ENCODE results near the gene KIF21A. TPM values are rescaled to one million over a fixed set of nuclear protein-coding genes. Genes with fewer than 3 reads are reported as not detected.

KIF21A gene
- total RNA-seq, 1 experiment from 2014 or later = 29.1 TPM

GRCh38 chr12:39272871-39273655 lies 169.9 kb downstream of the KIF21A start:
- H2AFZ ChIP-seq (ENCODE audit: low read depth, low read length, poor library complexity, severe bottlenecking) = no peak overlapping the region
- CTCF ChIA-PET = interaction anchor here (0.8 to 4.6 kb wide), 17 partner anchors 9 to 946 kb away, joined by 3 to 99 read pairs (median 4); partner anchors contain the start of gene CPNE8
- H3K9ac ChIP-seq (ENCODE audit: low read length) = no peak overlapping the region
- ATAC-seq (peak; percentile 61; the same call in 1 of the 2 replicates), DNase-seq (ENCODE audit: low read depth, low spot score) (peak; percentile 22)
- no peaks in the 10 kb centered on the region for H3K9me3 ChIP-seq (ENCODE audit: control insufficient read depth in 1 of 2, insufficient read depth in 1 of 2, low read depth in 1 of 2, low read length in 2 of 2)
- H3K27me3 ChIP-seq (ENCODE audit: insufficient read depth, low read length) = no peaks in the 10 kb centered on the region
- H4K20me1 ChIP-seq (ENCODE audit: insufficient read depth) = no peaks in the 10 kb centered on the region
- H3K4me2 ChIP-seq (ENCODE audit: low read length) = no peak overlapping the region
- no peaks in the 10 kb centered on the region for H3K4me1 ChIP-seq (ENCODE audit: control insufficient read depth in 1 of 2, insufficient read depth in 2 of 2, low read length in 2 of 2)
- intact Hi-C loops (cut with micrococcal nuclease) = loop anchor here (1.0 to 5.0 kb wide), 4 partner anchors 151 to 945 kb away; no protein-coding TSS in a partner anchor
- H3K79me2 ChIP-seq (ENCODE audit: insufficient read depth, low read length) = no peaks in the 10 kb centered on the region
- no peak overlapping the region for H3K27ac ChIP-seq (ENCODE audit: low read depth, low read length)
- RAD21 ChIA-PET (ENCODE audit: low non-redundant PET in 1 of 2, low total read pairs in 2 of 2, uncharacterized antibody in 2 of 2, unreplicated experiment in 2 of 2) = interaction anchor here (0.7 to 1.8 kb wide), 5 partner anchors 151 to 352 kb away, joined by 3 to 15 read pairs (median 7); partner anchors contain the start of gene ABCD2 (in 1 of the 2)
- BruUV-seq (replicated peaks) = no TSS peak
- no peaks in the 10 kb centered on the region for H3K36me3 ChIP-seq (ENCODE audit: control insufficient read depth in 1 of 2, insufficient read depth in 2 of 2, low read length in 2 of 2)
- no peak overlapping the region for H3K4me3 ChIP-seq (replicated peaks in 1 of 2; ENCODE audit: low read depth in 1 of 2, low read length in 2 of 2)
- TF ChIP-seq EZH2 (IDR thresholded peaks at IDR 0.05) = no peak
- peak; percentile 70 for TF ChIP-seq RAD21 (IDR thresholded peaks at IDR 0.05; ENCODE audit: low read depth)
- TF ChIP-seq POLR2A (IDR thresholded peaks at IDR 0.05; ENCODE audit: borderline replicate concordance, extremely low read depth, insufficient read depth, insufficient read length) = no peak
- peak; percentile 35 to 74 (median 60); a peak in 5 of 6 replicates for TF ChIP-seq CTCF (IDR thresholded peaks at IDR 0.05 in 2 of 3, conservative IDR thresholded peaks at IDR 0.05 in 1 of 3; ENCODE audit: borderline replicate concordance in 1 of 3, insufficient read depth in 1 of 3, low read depth in 2 of 3, low read length in 2 of 3)
- TF ChIP-seq SIN3A (IDR thresholded peaks at IDR 0.05; ENCODE audit: low read depth) = no peak
- no peak for TF ChIP-seq FOSL1 (IDR thresholded peaks at IDR 0.05; ENCODE audit: low read depth)
- H3K9me2 ChIP-seq (ENCODE audit: insufficient read depth) = no peaks in the 10 kb centered on the region
- POLR2A ChIA-PET = interaction anchor here (1.7 kb wide), 1 partner anchor 151 kb away, joined by 5 read pairs; no protein-coding TSS in a partner anchor

Measured in HCT116 (cell line).